DMS53 (cell line): ENCODE measurements around the gene CISD3.

ENCODE experiments used
- DNase-seq: peaks from one replicate; lab custom pipeline; 2025; lab: John Stamatoyannopoulos, UW

Gene CISD3

GRCh38 chr17:38779965-38780752 lies 50.0 kb downstream of the CISD3 start:
- no peak for DNase-seq

- no peak for DNase-seq
These were observed 53.1 kb downstream of the CISD3 start for GRCh38 chr17:38783227-38783626.
